Measurements from ENCODE around the gene HEMK1.

Gene HEMK1

DNA sequence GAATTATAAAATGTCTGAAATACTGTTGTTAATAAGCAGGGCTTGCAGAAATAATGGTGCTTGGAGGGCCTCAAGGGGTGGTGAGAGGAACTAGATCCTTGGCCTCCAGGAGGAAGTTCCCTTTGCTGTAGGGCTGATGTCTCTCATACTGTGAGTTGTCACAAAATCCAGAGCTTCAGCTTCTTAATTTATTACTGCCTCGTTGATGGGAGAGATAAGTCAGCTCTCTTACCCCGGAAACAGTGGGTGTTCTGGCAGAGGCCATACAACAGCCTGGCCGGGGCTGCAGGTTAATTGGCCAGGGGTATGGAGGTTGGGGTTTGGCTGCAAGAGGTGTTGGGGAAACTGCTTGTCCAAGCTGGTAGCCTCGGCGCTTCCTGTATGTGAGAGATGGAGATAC, 63.1 kb downstream of the HEMK1 start:
- FAIRE-seq (no peak), DNase-seq (ENCODE audit: insufficient read length, low spot score) (no peak)

DNA sequence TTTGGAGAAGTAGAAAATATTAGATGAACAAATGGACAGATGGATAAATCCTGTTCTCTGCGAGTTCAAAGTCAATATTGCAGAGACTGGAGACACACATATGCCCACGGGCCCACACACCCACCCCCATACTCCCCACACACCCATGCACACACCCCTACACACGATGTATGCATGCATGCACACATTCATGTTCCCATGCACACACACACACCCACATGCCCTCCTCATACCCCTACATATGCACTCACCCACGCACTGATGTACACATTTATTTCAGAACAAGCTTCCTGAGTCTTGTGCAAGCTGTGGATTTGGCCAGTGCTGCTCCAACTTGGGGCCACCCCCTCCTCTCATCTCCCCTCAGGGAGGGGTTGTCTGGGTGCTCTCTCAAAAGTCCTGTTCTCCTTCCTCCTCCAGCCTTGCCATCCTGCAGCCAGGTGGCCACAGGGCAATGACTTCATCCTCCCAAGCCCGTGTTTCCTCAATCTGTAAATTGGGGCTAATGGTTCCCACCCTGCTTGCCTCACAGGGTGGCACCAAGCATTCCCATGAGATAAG, 64.0 kb downstream of the HEMK1 start:
- DNase-seq (ENCODE audit: insufficient read length, low spot score), result no peak
- no peak for FAIRE-seq

DNA sequence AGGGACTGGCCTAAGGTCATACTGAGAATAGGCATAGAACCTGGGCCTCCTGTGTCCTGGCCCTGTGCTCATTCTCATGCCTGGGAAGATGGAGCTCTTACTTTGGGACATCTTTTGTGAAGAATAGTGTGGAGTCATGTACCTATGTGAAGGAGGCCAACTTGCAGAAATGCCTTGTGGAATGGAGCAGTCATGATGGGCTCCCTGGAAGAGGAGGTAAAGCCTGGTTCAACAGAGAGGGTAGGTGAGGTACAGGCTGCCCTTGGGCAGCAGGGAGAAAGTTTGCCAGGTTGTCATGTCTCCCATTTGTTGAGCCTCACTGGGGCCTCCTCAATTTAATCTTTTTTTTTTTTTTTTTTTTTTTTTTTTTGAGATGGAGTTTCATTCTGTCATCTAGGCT, 65.7 kb downstream of the HEMK1 start:
- DNase-seq (ENCODE audit: insufficient read length, low spot score) (no peak), FAIRE-seq (no peak)

DNA sequence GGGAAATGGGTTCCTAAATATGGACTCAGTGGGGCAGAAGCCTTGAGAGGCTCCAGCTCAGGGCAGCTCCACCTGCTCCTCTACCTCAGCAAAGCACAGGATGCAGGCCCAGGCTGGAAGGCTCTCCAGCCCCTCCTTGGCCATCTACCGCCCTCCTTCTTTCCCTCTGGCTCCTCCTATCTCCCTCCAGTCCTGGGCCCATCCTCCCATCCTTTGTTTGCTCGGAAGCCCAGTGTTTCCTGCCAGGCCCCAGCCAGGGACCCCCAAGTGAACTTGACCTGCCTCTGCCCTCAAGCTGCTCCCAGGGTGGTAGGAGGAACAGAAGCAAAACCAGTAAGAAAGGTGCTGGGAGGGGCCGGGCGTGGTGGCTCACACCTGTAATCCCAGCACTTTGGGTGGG, 67.7 kb downstream of the HEMK1 start:
- FAIRE-seq (no peak), DNase-seq (ENCODE audit: insufficient read length, low spot score) (no peak)

DNA sequence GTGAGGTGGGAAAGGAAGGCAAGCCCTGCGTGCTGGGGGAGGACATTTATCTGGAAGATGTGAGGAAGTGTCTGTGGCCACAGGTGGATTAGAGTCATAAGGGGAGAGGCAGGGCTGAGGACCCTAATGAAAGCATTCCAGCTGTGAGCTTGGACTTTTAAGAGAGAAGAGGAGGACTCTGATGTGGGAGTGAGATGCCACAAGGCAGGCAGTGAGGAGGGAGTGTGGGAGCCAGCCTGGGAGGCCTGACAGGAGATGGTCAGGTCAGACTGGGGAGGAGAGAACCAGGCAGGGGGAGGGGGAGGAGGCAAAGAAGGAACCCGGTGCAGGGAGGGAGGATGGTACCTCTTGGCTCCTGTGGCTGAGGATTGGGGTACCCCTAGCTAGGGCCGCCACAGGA, 68.6 kb downstream of the HEMK1 start:
- DNase-seq (ENCODE audit: insufficient read length, low spot score) (no peak), FAIRE-seq (no peak)

DNA sequence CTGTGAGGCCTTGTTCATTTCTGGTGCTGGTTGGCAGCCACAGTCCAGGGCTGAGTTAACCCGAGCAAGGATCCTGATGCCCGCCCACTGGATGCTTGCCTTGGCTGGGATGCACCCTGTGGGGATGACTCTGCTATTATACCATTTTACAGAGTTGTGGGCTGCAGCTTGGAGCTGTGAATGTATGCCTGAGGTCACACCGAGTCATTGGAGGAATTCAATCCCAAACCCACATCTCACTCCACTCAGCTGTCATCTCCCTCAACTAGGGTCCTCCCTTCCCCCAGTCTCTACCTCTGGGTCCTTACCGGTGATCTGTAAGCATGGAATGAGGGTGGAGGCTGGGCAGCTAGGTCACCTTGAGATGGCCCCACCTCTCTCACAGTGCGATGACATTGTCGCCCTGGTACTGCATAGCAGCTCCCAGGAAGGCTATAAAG, 69.8 kb downstream of the HEMK1 start:
- DNase-seq (ENCODE audit: insufficient read length, low spot score) (no peak), FAIRE-seq (no peak)

DNA sequence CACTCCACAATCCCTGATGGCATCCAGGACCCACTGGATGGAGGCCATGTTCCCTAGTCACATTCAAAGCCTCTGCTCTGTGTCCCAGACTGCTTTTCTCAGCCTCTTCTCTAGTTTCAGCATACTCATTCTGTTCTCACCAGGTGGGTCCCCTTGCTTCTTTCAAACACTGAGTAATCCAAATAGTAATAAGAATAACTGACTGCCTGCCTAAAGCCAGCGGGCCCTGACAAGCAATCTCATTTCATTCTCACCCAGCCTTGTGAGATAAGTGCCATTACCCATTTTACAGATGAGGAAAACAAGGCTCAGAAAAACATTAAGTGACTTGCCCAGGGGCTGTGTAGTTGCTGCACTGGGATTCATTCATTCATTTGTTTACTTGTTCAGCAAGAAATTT, 73.1 kb downstream of the HEMK1 start:
- FAIRE-seq, result no peak

DNA sequence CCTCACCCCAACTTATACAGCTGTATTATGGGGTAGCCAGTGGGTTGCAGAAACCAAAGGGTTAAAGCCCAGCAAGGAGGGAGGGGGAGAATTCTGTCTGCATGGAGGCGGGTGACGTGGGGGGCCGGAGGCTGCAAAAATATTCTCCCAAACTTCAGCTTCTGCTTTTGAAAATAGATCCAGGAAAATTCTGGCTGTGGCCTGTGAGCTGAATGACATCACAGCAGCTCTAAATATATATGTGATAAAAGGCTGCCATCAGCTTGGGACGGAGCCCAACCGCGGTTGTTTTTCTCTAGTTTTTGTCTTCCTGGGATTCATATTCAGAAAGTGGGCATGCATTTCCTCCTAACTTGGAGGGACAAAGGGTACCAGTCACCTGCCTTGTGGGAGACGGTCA, 75.2 kb downstream of the HEMK1 start:
- FAIRE-seq (no peak), DNase-seq (ENCODE audit: insufficient read length, low spot score) (no peak)

More for the DNA sequence above, 73.1 kb downstream of the HEMK1 start:
- DNase-seq (ENCODE audit: insufficient read length, low spot score), result no peak

GRCh38 chr3:50645378-50645777, 76.1 kb downstream of the HEMK1 start:
- no peak for DNase-seq (ENCODE audit: insufficient read length, low spot score)
- FAIRE-seq, result no peak
